ENCODE results near the gene HOXA7. TPM values are rescaled to one million over a fixed set of nuclear protein-coding genes. Genes with fewer than 3 reads are reported as not detected.

HOXA7 gene
- total RNA-seq, 2 donors from 2014 or later: 21.9 to 24.4 TPM

DNA sequence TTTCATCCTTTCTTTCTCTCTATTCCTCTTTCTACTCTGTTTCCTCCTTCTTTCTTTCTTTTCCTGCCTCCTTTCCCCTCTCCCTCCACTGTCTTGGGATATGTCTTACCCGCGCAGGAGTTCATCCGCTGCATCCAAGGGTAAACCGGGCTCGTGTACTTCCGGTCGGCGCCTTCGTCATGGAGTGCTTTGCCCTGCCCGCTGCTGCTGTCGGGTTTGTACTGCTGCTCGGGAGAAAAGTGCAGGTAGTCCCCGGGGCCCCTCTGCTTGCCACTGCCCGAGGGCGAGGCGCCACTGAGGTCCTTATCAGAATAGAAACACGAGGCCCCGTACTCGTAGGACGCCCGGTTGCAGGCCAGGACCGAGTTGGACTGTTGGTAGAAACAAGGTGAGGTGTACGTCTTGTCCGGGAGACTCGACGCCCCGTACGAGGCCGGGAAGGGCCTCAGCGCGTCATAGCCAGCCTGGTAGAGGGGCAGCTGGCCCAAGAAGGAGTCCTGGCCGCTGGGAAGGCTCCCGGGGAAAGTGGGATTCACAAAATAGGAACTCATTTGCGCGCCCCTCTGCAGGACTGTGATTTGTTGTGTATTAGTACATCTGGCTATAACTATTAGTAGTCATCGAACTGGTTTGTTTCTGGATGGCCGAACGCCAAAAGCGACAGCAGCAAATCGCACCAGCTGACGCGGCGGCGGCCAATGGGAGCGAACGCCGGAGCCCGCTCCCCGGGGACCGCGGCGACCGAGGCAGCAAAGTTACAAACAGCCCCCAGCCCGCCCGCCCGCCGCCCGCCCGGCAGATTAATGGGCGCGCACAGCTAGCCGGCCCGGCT is 9.1 kb downstream of the HOXA7 start, which contains the start of gene HOXA6:
Gene HOXA6, minus strand, starts transcription at position 576 of the 832 bp plus-strand sequence. Its CDS starts 25 bp downstream, at position 551.
- TF ChIP-seq, protein P1, sequence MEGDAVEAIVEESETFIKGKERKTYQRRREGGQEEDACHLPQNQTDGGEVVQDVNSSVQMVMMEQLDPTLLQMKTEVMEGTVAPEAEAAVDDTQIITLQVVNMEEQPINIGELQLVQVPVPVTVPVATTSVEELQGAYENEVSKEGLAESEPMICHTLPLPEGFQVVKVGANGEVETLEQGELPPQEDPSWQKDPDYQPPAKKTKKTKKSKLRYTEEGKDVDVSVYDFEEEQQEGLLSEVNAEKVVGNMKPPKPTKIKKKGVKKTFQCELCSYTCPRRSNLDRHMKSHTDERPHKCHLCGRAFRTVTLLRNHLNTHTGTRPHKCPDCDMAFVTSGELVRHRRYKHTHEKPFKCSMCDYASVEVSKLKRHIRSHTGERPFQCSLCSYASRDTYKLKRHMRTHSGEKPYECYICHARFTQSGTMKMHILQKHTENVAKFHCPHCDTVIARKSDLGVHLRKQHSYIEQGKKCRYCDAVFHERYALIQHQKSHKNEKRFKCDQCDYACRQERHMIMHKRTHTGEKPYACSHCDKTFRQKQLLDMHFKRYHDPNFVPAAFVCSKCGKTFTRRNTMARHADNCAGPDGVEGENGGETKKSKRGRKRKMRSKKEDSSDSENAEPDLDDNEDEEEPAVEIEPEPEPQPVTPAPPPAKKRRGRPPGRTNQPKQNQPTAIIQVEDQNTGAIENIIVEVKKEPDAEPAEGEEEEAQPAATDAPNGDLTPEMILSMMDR (IDR thresholded peaks at IDR 0.05): no peak
- H3K36me3 ChIP-seq: no peaks in the 10 kb centered on the region
- H3K9ac ChIP-seq (ENCODE audit: low read depth in 2 of 2, low read length in 2 of 2): peak within 1 kb of the TSS; percentile 78 to 100
- H3K27me3 ChIP-seq: no peaks in the 10 kb centered on the region
- peak within 1 kb of the TSS; percentile 97 for H3K27ac ChIP-seq
- no peaks in the 10 kb centered on the region for H3K9me3 ChIP-seq
- intact Hi-C loops (cut with DNase I): no loop called here
- H3K4me3 ChIP-seq: peak within 1 kb of the TSS; percentile 47
- peaks cover 17% of the 10 kb centered on the region for H3K4me1 ChIP-seq
- peak; percentile 81 for DNase-seq

GRCh38 chr7:27146491-27147198 is 9.8 kb downstream of the HOXA7 start:
- TF ChIP-seq, protein P1 (IDR thresholded peaks at IDR 0.05): no peak
- H3K27ac ChIP-seq: peak overlapping the region; percentile 97
- peak; percentile 31 for DNase-seq
- intact Hi-C loops (cut with DNase I): no loop called here
- no peak overlapping the region for H3K4me3 ChIP-seq
- no peaks in the 10 kb centered on the region for H3K36me3 ChIP-seq
- peak overlapping the region; percentile 40 to 100 for H3K9ac ChIP-seq (ENCODE audit: low read depth in 2 of 2, low read length in 2 of 2)
- H3K9me3 ChIP-seq: no peaks in the 10 kb centered on the region
- H3K27me3 ChIP-seq: no peaks in the 10 kb centered on the region
- H3K4me1 ChIP-seq: peaks cover 17% of the 10 kb centered on the region

GRCh38 chr7:27145914-27146412 is 10.5 kb downstream of the HOXA7 start:
- Histone ChIP-seq H3K9me3 (no peaks in the 10 kb centered on the region), H3K4me3 (no peak overlapping the region), H3K27me3 (no peaks in the 10 kb centered on the region), H3K4me1 (peaks cover 17% of the 10 kb centered on the region), H3K9ac (ENCODE audit: low read depth in 2 of 2, low read length in 2 of 2) (peak overlapping the region; percentile 46 to 100), H3K27ac (peak overlapping the region; percentile 84), H3K36me3 (no peaks in the 10 kb centered on the region)
- DNase-seq: no peak
- TF ChIP-seq, protein P1 (IDR thresholded peaks at IDR 0.05): no peak
- intact Hi-C loops (cut with DNase I): no loop called here

DNA sequence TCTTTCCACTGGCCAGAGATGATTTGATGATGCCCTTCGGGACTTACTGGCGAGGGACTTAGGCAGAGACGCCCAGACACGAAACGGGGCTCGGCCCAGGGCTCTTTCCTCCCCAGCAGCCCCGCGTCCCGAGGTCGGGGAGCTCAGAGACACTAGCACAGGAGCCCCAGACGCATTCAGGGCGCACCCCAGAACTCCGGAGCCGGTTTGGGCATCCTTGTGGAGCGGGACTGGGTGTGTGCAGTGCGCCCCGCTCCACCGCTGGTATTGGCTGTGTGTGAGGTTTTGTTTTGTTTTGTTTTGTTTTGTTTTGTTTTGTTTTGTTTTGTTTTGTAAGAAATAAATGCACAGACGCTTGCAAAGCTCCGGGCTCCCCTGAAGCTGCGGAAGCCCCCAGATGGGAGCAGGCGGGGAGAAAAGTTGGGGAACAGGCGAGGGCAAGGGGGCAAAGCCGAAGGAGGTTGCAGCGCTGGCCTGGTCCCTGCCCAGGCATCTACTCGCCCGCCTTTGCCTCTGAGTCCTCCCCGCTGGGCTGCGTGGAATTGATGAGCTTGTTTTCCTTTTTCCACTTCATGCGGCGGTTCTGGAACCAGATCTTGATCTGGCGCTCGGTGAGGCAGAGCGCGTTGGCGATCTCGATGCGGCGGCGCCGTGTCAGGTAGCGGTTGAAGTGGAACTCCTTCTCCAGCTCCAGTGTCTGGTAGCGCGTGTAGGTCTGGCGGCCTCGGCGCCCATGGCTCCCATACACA is 11.1 kb downstream of the HOXA7 start:
- no peak overlapping the region for H3K4me3 ChIP-seq
- peaks cover 17% of the 10 kb centered on the region for H3K4me1 ChIP-seq
- peak overlapping the region; percentile 84 for H3K27ac ChIP-seq
- peak overlapping the region; percentile 46 to 100 for H3K9ac ChIP-seq (ENCODE audit: low read depth in 2 of 2, low read length in 2 of 2)
- peak; percentile 47 for DNase-seq
- H3K36me3 ChIP-seq: no peaks in the 10 kb centered on the region
- no peaks in the 10 kb centered on the region for H3K27me3 ChIP-seq
- TF ChIP-seq, protein P1 (IDR thresholded peaks at IDR 0.05): no peak
- no peaks in the 10 kb centered on the region for H3K9me3 ChIP-seq
- intact Hi-C loops (cut with DNase I): no loop called here

- H3K9ac ChIP-seq (ENCODE audit: low read depth in 2 of 2, low read length in 2 of 2): peak overlapping the region; percentile 46 to 100
- peak overlapping the region; percentile 1 for H3K4me3 ChIP-seq
- H3K27me3 ChIP-seq: no peaks in the 10 kb centered on the region
- TF ChIP-seq, protein P1 (IDR thresholded peaks at IDR 0.05): no peak
- peak; percentile 44 for DNase-seq
- H3K9me3 ChIP-seq: no peaks in the 10 kb centered on the region
- H3K36me3 ChIP-seq: no peaks in the 10 kb centered on the region
- peak overlapping the region; percentile 84 for H3K27ac ChIP-seq
- H3K4me1 ChIP-seq: peaks cover 17% of the 10 kb centered on the region
- intact Hi-C loops (cut with DNase I): loop anchor here (5.0 kb wide), 1 partner anchor 37 kb away; no protein-coding TSS in a partner anchor
These were observed 11.7 kb downstream of the HOXA7 start for GRCh38 chr7:27144781-27145164.

Data from colonic mucosa (tissue), 4 donors.